ENCODE measurements around the gene RAD51B.

Gene RAD51B

GRCh38 chr14:67856827-67857226, 37.2 kb downstream of the RAD51B start:
- H3K27ac ChIP-seq: no peak overlapping the region
- in situ Hi-C loops (cut with HindIII; ENCODE audit: low pct_ligation_motif_present, low sequenced_read_pairs): no loop called here
- no peak for DNase-seq
- H3K36me3 ChIP-seq (replicated peaks): no peaks in the 10 kb centered on the region
- H3K4me3 ChIP-seq (ENCODE audit: low read depth, low read length): no peak overlapping the region
- no peaks in the 10 kb centered on the region for H3K27me3 ChIP-seq (replicated peaks)
- no peak for TF ChIP-seq CTCF (IDR thresholded peaks at IDR 0.05; ENCODE audit: low read depth, low read length, missing control alignments)

GRCh38 chr14:67857778-67858350, 38.3 kb downstream of the RAD51B start:
- TF ChIP-seq CTCF (IDR thresholded peaks at IDR 0.05; ENCODE audit: low read depth, low read length, missing control alignments): no peak
- no peak for DNase-seq
- in situ Hi-C loops (cut with HindIII; ENCODE audit: low pct_ligation_motif_present, low sequenced_read_pairs): no loop called here
- Histone ChIP-seq H3K27me3 (replicated peaks) (no peaks in the 10 kb centered on the region), H3K27ac (no peak overlapping the region), H3K4me3 (ENCODE audit: low read depth, low read length) (no peak overlapping the region), H3K36me3 (replicated peaks) (no peaks in the 10 kb centered on the region)

- in situ Hi-C loops (cut with HindIII; ENCODE audit: low pct_ligation_motif_present, low sequenced_read_pairs): no loop called here
- H3K27me3 ChIP-seq (replicated peaks): no peaks in the 10 kb centered on the region
- no peaks in the 10 kb centered on the region for H3K36me3 ChIP-seq (replicated peaks)
- no peak overlapping the region for H3K4me3 ChIP-seq (ENCODE audit: low read depth, low read length)
- DNase-seq: no peak
- TF ChIP-seq CTCF (IDR thresholded peaks at IDR 0.05; ENCODE audit: low read depth, low read length, missing control alignments): no peak
- H3K27ac ChIP-seq: no peak overlapping the region
Measured at GRCh38 chr14:67859169-67859749, 39.7 kb downstream of the RAD51B start.

GRCh38 chr14:67863223-67863622, 43.6 kb downstream of the RAD51B start:
- H3K4me3 ChIP-seq (ENCODE audit: low read depth, low read length): no peak overlapping the region
- H3K36me3 ChIP-seq (replicated peaks): no peaks in the 10 kb centered on the region
- no peak for TF ChIP-seq CTCF (IDR thresholded peaks at IDR 0.05; ENCODE audit: low read depth, low read length, missing control alignments)
- H3K27ac ChIP-seq: no peak overlapping the region
- in situ Hi-C loops (cut with HindIII; ENCODE audit: low pct_ligation_motif_present, low sequenced_read_pairs): no loop called here
- H3K27me3 ChIP-seq (replicated peaks): no peaks in the 10 kb centered on the region
- no peak for DNase-seq

GRCh38 chr14:67875175-67876006, 55.8 kb downstream of the RAD51B start:
- no peak overlapping the region for H3K4me3 ChIP-seq (ENCODE audit: low read depth, low read length)
- TF ChIP-seq CTCF (IDR thresholded peaks at IDR 0.05; ENCODE audit: low read depth, low read length, missing control alignments): no peak
- H3K27me3 ChIP-seq (replicated peaks): no peaks in the 10 kb centered on the region
- no peak for DNase-seq
- no peaks in the 10 kb centered on the region for H3K36me3 ChIP-seq (replicated peaks)
- in situ Hi-C loops (cut with HindIII; ENCODE audit: low pct_ligation_motif_present, low sequenced_read_pairs): no loop called here
- H3K27ac ChIP-seq: no peak overlapping the region
